ENCODE data around the gene MACF1. TPM values are rescaled to one million over a fixed set of nuclear protein-coding genes. Genes with fewer than 3 reads are reported as not detected.

Gene MACF1
- total RNA-seq, 3 donors from 2014 or later: 279 to 350 (median 325) TPM

- Histone ChIP-seq H3K27ac (no peak overlapping the region), H3K36me3 (no peaks in the 10 kb centered on the region), H3K9me3 (no peaks in the 10 kb centered on the region), H3K27me3 (no peaks in the 10 kb centered on the region), H3K4me1 (peaks cover 0 to 8% of the 10 kb centered on the region in 2 donors), H3K4me3 (no peak overlapping the region)
- DNase-seq (ENCODE audit: low spot score in 2 of 2): no peak
- intact Hi-C loops (cut with DNase I; ENCODE audit: low total_unique reads): no loop called here
- TF ChIP-seq CTCF (IDR thresholded peaks at IDR 0.05) (no peak), POLR2AphosphoS5 (IDR thresholded peaks at IDR 0.05) (no peak)
These were observed 172.2 kb downstream of the MACF1 start for GRCh38 chr1:39376656-39377055.

GRCh38 chr1:39378377-39378776 is 173.9 kb downstream of the MACF1 start:
- peak in 1 of 2 donors; percentile 53 for DNase-seq (ENCODE audit: low spot score in 2 of 2)
- H3K4me1 ChIP-seq: peaks cover 0 to 8% of the 10 kb centered on the region in 2 donors
- intact Hi-C loops (cut with DNase I; ENCODE audit: low total_unique reads): no loop called here
- peak overlapping the region; percentile 40 to 60 for H3K27ac ChIP-seq
- H3K36me3 ChIP-seq: no peaks in the 10 kb centered on the region
- no peak overlapping the region for H3K4me3 ChIP-seq
- H3K9me3 ChIP-seq: no peaks in the 10 kb centered on the region
- TF ChIP-seq POLR2AphosphoS5 (IDR thresholded peaks at IDR 0.05) (peak in 1 of 3 donors; percentile 40), POLR2A (IDR thresholded peaks at IDR 0.05) (no peak), CTCF (IDR thresholded peaks at IDR 0.05) (peak in 2 of 3 donors; percentile 40 to 53)
- H3K27me3 ChIP-seq: no peaks in the 10 kb centered on the region

- Histone ChIP-seq H3K4me3 (no peak overlapping the region), H3K9me3 (no peaks in the 10 kb centered on the region), H3K27ac (no peak overlapping the region), H3K4me1 (peaks cover 0 to 8% of the 10 kb centered on the region in 2 donors), H3K36me3 (no peaks in the 10 kb centered on the region), H3K27me3 (no peaks in the 10 kb centered on the region)
- intact Hi-C loops (cut with DNase I; ENCODE audit: low total_unique reads): no loop called here
- TF ChIP-seq POLR2A (IDR thresholded peaks at IDR 0.05) (no peak), POLR2AphosphoS5 (IDR thresholded peaks at IDR 0.05) (no peak), CTCF (IDR thresholded peaks at IDR 0.05) (no peak)
- no peak for DNase-seq (ENCODE audit: low spot score in 2 of 2)
These were observed 174.7 kb downstream of the MACF1 start for GRCh38 chr1:39379187-39379586.

- DNase-seq (ENCODE audit: low spot score in 2 of 2): no peak
- Histone ChIP-seq H3K36me3 (no peaks in the 10 kb centered on the region), H3K27me3 (no peaks in the 10 kb centered on the region), H3K4me3 (no peak overlapping the region), H3K4me1 (peaks cover 0 to 8% of the 10 kb centered on the region in 2 donors), H3K9me3 (no peaks in the 10 kb centered on the region), H3K27ac (no peak overlapping the region)
- intact Hi-C loops (cut with DNase I; ENCODE audit: low total_unique reads): no loop called here
- no peak for TF ChIP-seq CTCF (IDR thresholded peaks at IDR 0.05)
- no peak for TF ChIP-seq POLR2A (IDR thresholded peaks at IDR 0.05)
- no peak for TF ChIP-seq POLR2AphosphoS5 (IDR thresholded peaks at IDR 0.05)
These were observed 175.5 kb downstream of the MACF1 start for GRCh38 chr1:39380036-39380435.

- no peak for TF ChIP-seq CTCF (IDR thresholded peaks at IDR 0.05)
- no peak for TF ChIP-seq POLR2AphosphoS5 (IDR thresholded peaks at IDR 0.05)
- no peak for TF ChIP-seq POLR2A (IDR thresholded peaks at IDR 0.05)
- intact Hi-C loops (cut with DNase I; ENCODE audit: low total_unique reads): no loop called here
- Histone ChIP-seq H3K9me3 (no peaks in the 10 kb centered on the region), H3K4me3 (no peak overlapping the region), H3K27me3 (no peaks in the 10 kb centered on the region), H3K36me3 (no peaks in the 10 kb centered on the region), H3K27ac (no peak overlapping the region), H3K4me1 (peaks cover 0 to 8% of the 10 kb centered on the region in 2 donors)
- no peak for DNase-seq (ENCODE audit: low spot score in 2 of 2)
These were observed 177.3 kb downstream of the MACF1 start for GRCh38 chr1:39381839-39382238.

Data from breast epithelium (tissue), 4 donors.